OCI-LY3 (cell line): Measurements from ENCODE around the gene FAP.
A peak's percentile ranks its signal among the peaks of the same experiment; 100 is the strongest.

Source experiments
- H2AFZ ChIP-seq: fragments of 200-600, 300-600 bp; shearing (Covaris generic); 2 replicates; pipeline ENCODE4 v1.6.0; 2014; ENCODE audit warnings: antibody characterized with exemption, low read depth, low read length
- H3K27ac ChIP-seq: fragments of 200-600, 300-600 bp; sonication (generic); 2 replicates; pipeline ENCODE4 v1.5.1; 2014; ENCODE audit warnings: mild to moderate bottlenecking, low read length, moderate library complexity, mixed read lengths
- H3K27me3 ChIP-seq: fragments of 200-600, 300-600 bp; sonication (generic); 2 replicates; pipeline ENCODE4 v1.6.1; 2014; ENCODE audit warnings: low read depth, low read length, mixed read lengths
- H3K36me3 ChIP-seq: fragments of 200-600, 300-600 bp; sonication (generic); replicated peaks from 2 replicates; pipeline ENCODE3; 2014; ENCODE audit warnings: low read depth, low read length, mixed read lengths
- H3K4me1 ChIP-seq: fragments of 300-600, 200-600 bp; sonication (generic); 2 replicates; pipeline ENCODE4 v1.6.1; 2014; ENCODE audit warnings: low read length, mixed read lengths
- H3K4me2 ChIP-seq: fragments of 200-600, 300-600 bp; sonication (generic); 2 replicates; pipeline ENCODE4 v1.6.1; 2014; ENCODE audit warnings: low read length, mixed read lengths
- H3K4me3 ChIP-seq: fragments of 300-600, 200-600 bp; sonication (generic); 2 replicates; pipeline ENCODE4 v1.5.1; 2014; ENCODE audit warnings: antibody characterized with exemption, mild to moderate bottlenecking, low read length, moderate library complexity
- H3K79me2 ChIP-seq: fragments of 300-600, 200-600 bp; shearing (Covaris generic); 2 replicates; pipeline ENCODE4 v1.6.1; 2014; ENCODE audit warnings: mild to moderate bottlenecking, low read length, mixed read lengths
- H3K9ac ChIP-seq: fragments of 300-600, 200-600 bp; shearing (Covaris generic); 2 replicates; pipeline ENCODE4 v1.6.0; 2014; ENCODE audit warnings: mild to moderate bottlenecking, low read length, moderate library complexity
- H3K9me3 ChIP-seq: fragments of 200-600, 300-600 bp; shearing (Covaris generic); 2 replicates; pipeline ENCODE4 v1.6.1; 2014; ENCODE audit warnings: low read length, mixed read lengths; ENCODE audit not compliant: insufficient read depth
- H4K20me1 ChIP-seq: fragments of 200-600, 300-600 bp; sonication (generic); 2 replicates; pipeline ENCODE4 v1.6.1; 2016; ENCODE audit warnings: low read length, mixed read lengths; ENCODE audit not compliant: insufficient read depth
- EZH2phosphoT487 ChIP-seq: fragments of 200-600 bp; shearing (Covaris generic); IDR thresholded peaks from 2 replicates; pipeline ENCODE4 v1.6.1; 2018; ENCODE audit warnings: antibody characterized with exemption, mixed run types, low read depth
- TF ChIP-seq, protein P1 (sequence below): fragments of 200-600, 300-600 bp; sonication (generic); IDR thresholded peaks from 2 replicates; pipeline ENCODE4 v1.5.1; 2014; ENCODE audit warnings: antibody characterized with exemption, low read length, low read depth

FAP gene

DNA sequence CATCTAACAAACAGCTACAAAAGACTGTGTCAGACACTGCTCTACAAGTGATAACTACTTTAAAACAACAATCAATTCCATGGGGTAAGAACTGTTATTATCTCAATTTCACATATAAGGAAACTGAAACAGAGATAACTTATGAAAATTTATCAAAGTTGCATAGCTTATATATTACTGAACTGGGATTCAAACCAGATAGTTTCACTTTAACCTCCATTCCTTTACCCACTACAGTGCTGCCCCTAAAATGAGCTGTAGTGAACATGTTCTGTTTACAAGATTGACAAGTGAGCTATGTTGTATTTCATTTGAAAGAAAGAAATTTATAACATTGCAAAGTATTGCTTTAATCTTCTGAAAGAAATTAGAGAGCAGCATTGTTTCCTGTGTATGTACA, 77.1 kb downstream of the FAP start:
- peaks cover 22% of the 10 kb centered on the region for H3K4me1 ChIP-seq
- no peak overlapping the region for H3K9ac ChIP-seq
- H3K27me3 ChIP-seq = no peaks in the 10 kb centered on the region
- H4K20me1 ChIP-seq = no peaks in the 10 kb centered on the region
- H3K36me3 ChIP-seq = no peaks in the 10 kb centered on the region
- no peaks in the 10 kb centered on the region for H3K79me2 ChIP-seq
- no peaks in the 10 kb centered on the region for H3K9me3 ChIP-seq
- H3K4me3 ChIP-seq = no peak overlapping the region
- peak overlapping the region; percentile 39 for H3K4me2 ChIP-seq
- no peak overlapping the region for H3K27ac ChIP-seq
- H2AFZ ChIP-seq = no peak overlapping the region
- no peak for TF ChIP-seq EZH2phosphoT487
- TF ChIP-seq, protein P1, sequence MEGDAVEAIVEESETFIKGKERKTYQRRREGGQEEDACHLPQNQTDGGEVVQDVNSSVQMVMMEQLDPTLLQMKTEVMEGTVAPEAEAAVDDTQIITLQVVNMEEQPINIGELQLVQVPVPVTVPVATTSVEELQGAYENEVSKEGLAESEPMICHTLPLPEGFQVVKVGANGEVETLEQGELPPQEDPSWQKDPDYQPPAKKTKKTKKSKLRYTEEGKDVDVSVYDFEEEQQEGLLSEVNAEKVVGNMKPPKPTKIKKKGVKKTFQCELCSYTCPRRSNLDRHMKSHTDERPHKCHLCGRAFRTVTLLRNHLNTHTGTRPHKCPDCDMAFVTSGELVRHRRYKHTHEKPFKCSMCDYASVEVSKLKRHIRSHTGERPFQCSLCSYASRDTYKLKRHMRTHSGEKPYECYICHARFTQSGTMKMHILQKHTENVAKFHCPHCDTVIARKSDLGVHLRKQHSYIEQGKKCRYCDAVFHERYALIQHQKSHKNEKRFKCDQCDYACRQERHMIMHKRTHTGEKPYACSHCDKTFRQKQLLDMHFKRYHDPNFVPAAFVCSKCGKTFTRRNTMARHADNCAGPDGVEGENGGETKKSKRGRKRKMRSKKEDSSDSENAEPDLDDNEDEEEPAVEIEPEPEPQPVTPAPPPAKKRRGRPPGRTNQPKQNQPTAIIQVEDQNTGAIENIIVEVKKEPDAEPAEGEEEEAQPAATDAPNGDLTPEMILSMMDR = no peak

DNA sequence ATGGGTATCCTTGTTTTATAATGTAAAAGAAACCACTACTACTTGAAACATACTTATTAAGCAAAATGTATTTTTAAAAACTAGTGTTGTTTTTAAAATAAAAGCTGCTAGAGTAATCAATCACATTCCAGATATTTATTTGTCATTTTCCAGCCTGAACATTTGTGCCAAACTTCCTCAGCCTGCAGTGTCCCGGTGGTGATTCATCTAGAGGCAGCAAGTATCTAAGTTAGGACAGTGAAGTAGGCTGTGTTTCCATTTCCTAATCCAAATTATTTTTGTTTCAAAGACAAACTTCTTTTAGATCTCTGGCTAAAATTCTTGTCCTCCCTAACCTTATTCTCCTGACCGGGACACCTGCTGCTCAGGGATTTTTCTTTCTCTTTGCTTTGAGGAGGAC, 78.4 kb downstream of the FAP start:
- H3K9me3 ChIP-seq = no peaks in the 10 kb centered on the region
- no peaks in the 10 kb centered on the region for H3K79me2 ChIP-seq
- no peaks in the 10 kb centered on the region for H3K36me3 ChIP-seq
- no peak overlapping the region for H3K9ac ChIP-seq
- H4K20me1 ChIP-seq = no peaks in the 10 kb centered on the region
- TF ChIP-seq, protein P1 = no peak
- no peak for TF ChIP-seq EZH2phosphoT487
- no peak overlapping the region for H2AFZ ChIP-seq
- no peak overlapping the region for H3K27ac ChIP-seq
- peaks cover 22% of the 10 kb centered on the region for H3K4me1 ChIP-seq
- H3K4me3 ChIP-seq = no peak overlapping the region
- H3K4me2 ChIP-seq = no peak overlapping the region; the same call in 1 of the 2 replicates
- H3K27me3 ChIP-seq = no peaks in the 10 kb centered on the region

DNA sequence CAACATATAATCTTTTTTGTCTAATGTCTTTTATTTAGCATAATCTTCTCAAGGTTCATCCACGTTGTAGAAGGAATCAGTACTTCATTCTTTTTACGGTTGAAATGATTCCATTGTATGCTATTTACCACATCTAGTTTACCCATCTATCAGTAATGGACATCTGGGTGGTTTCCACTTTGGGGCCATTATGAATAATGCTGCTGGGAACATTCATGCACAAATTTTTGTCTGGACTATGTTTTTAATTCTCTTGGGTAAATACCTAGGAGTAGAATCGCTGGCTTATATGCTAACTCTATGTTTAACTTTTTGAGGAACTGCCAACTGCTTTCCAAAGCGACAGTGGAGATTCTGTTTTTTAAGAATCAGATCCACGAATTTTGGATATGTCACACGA, 83.8 kb downstream of the FAP start:
- TF ChIP-seq EZH2phosphoT487 = no peak
- TF ChIP-seq, protein P1 = no peak
- H3K4me1 ChIP-seq = no peaks in the 10 kb centered on the region
- H2AFZ ChIP-seq = no peak overlapping the region
- H3K27me3 ChIP-seq = peaks cover 11% of the 10 kb centered on the region
- H3K9ac ChIP-seq = no peak overlapping the region
- no peaks in the 10 kb centered on the region for H3K79me2 ChIP-seq
- no peak overlapping the region for H3K27ac ChIP-seq
- H3K36me3 ChIP-seq = no peaks in the 10 kb centered on the region
- no peaks in the 10 kb centered on the region for H3K9me3 ChIP-seq
- H3K4me3 ChIP-seq = no peak overlapping the region
- H3K4me2 ChIP-seq = no peak overlapping the region
- H4K20me1 ChIP-seq = no peaks in the 10 kb centered on the region

DNA sequence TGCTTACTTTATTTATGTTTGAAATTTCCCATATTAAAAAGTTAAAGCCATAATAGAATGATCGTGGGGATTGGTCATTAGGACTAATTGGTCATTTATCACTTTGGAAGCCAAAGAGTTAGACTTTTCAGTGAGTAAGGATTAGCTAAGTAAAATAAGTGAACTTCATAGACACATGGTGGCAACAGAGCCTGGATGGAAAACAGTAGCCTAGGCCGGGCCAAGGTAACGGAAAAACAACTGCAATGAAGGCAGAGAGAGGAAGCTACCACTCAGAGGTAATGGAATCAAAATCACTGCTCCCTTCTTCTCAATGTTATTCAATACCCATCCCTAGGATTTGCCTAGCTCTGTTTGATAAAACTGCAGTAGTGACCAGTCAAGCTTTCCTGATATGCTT, 87.1 kb downstream of the FAP start:
- H3K79me2 ChIP-seq = no peaks in the 10 kb centered on the region
- H3K4me2 ChIP-seq = no peak overlapping the region
- H3K9me3 ChIP-seq = no peaks in the 10 kb centered on the region
- peaks cover 25% of the 10 kb centered on the region for H3K27me3 ChIP-seq
- no peaks in the 10 kb centered on the region for H3K36me3 ChIP-seq
- no peak overlapping the region for H2AFZ ChIP-seq
- H3K9ac ChIP-seq = no peak overlapping the region
- no peaks in the 10 kb centered on the region for H4K20me1 ChIP-seq
- no peak overlapping the region for H3K4me3 ChIP-seq
- H3K4me1 ChIP-seq = peaks cover 5% of the 10 kb centered on the region; the same call in 1 of the 2 replicates
- TF ChIP-seq EZH2phosphoT487 = no peak
- TF ChIP-seq, protein P1 = no peak
- no peak overlapping the region for H3K27ac ChIP-seq
